Measurements from ENCODE around the gene MTUS2.

MTUS2 gene

DNA sequence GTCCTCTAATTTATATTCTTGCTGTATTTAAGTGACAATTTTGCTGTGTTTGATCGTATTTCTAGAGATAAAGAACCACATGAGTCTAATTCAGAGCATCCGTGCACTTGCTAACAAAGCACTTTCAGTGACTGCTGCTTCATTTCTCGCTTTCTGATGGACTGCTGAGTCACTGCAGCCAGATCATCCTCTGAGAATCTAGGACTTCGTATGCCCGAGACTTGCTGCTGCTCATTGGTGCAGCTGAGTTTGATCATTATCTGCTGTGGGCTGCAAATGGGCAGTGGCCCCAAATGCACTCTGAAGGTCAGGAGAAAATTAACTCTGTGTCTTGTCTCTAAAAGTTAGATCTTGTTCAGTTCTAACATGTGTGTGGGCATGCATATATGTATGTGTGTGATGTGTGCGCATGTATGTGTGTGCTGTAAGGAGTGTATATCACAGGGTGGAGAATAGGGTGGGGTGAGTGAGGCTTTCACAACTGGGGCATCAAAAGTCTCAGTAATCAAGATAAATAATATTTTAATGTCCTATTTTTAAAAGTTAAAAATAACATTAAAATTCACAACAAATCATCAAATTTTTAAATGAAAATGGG, 342.6 kb downstream of the MTUS2 start:
- no peaks in the 10 kb centered on the region for H3K4me1 Mint-ChIP-seq
- no peaks in the 10 kb centered on the region for H3K36me3 Mint-ChIP-seq (ENCODE audit: low read depth)
- DNase-seq: no peak
- no peak overlapping the region for H3K27ac Mint-ChIP-seq
- TF ChIP-seq, protein P1, sequence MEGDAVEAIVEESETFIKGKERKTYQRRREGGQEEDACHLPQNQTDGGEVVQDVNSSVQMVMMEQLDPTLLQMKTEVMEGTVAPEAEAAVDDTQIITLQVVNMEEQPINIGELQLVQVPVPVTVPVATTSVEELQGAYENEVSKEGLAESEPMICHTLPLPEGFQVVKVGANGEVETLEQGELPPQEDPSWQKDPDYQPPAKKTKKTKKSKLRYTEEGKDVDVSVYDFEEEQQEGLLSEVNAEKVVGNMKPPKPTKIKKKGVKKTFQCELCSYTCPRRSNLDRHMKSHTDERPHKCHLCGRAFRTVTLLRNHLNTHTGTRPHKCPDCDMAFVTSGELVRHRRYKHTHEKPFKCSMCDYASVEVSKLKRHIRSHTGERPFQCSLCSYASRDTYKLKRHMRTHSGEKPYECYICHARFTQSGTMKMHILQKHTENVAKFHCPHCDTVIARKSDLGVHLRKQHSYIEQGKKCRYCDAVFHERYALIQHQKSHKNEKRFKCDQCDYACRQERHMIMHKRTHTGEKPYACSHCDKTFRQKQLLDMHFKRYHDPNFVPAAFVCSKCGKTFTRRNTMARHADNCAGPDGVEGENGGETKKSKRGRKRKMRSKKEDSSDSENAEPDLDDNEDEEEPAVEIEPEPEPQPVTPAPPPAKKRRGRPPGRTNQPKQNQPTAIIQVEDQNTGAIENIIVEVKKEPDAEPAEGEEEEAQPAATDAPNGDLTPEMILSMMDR (IDR thresholded peaks at IDR 0.05): no peak
- no peaks in the 10 kb centered on the region for H3K27me3 Mint-ChIP-seq (ENCODE audit: low read depth, poor library complexity)
- peaks cover 16% of the 10 kb centered on the region for H3K9me3 Mint-ChIP-seq
- H3K4me3 Mint-ChIP-seq: no peak overlapping the region

DNA sequence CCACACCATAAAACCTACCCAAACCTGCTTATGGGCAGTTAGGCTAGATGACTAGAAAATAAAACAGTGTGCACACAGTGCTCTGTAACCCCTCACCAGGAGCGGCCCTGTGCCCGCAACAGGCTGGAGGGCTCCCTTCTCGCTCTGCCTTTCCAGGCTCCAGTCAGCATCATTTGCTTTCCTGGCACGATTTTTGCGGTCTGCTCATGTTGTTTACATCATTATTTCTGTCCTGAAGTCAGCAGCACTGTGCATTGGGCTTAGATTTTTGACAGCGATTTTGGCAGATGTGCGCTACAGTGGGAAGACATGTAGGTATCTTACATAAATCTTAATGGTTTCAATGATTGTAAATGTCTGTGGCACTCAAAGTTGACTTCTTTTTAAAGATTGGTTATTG, 344.0 kb downstream of the MTUS2 start:
- no peak for DNase-seq
- Mint-ChIP-seq H3K36me3 (ENCODE audit: low read depth) (no peaks in the 10 kb centered on the region), H3K4me1 (no peaks in the 10 kb centered on the region), H3K27ac (no peak overlapping the region), H3K9me3 (peaks cover 12% of the 10 kb centered on the region), H3K4me3 (no peak overlapping the region), H3K27me3 (ENCODE audit: low read depth, poor library complexity) (no peaks in the 10 kb centered on the region)
- TF ChIP-seq, protein P1 (IDR thresholded peaks at IDR 0.05): no peak

DNA sequence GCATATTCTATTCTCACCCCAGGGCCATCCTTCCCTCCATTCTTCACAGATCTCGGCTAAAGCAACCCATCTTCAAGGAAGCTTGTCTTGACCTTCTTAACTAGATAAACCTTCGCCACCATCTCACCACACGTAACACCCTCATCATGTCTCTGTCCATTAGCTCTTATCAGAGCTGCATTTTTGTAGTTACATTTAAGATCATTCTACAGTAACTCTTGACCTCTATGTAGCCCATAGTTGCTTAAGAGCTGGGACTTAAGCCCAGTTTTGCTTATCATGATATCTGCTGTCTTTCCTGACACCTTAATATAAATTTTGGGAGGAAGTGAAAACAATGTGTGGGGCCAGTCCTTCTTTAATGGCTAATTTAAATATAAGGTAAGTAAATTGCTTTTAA, 345.1 kb downstream of the MTUS2 start:
- no peak overlapping the region for H3K27ac Mint-ChIP-seq
- TF ChIP-seq, protein P1 (IDR thresholded peaks at IDR 0.05): no peak
- no peaks in the 10 kb centered on the region for H3K36me3 Mint-ChIP-seq (ENCODE audit: low read depth)
- H3K27me3 Mint-ChIP-seq (ENCODE audit: low read depth, poor library complexity): no peaks in the 10 kb centered on the region
- peaks cover 12% of the 10 kb centered on the region for H3K9me3 Mint-ChIP-seq
- no peaks in the 10 kb centered on the region for H3K4me1 Mint-ChIP-seq
- H3K4me3 Mint-ChIP-seq: no peak overlapping the region
- no peak for DNase-seq

DNA sequence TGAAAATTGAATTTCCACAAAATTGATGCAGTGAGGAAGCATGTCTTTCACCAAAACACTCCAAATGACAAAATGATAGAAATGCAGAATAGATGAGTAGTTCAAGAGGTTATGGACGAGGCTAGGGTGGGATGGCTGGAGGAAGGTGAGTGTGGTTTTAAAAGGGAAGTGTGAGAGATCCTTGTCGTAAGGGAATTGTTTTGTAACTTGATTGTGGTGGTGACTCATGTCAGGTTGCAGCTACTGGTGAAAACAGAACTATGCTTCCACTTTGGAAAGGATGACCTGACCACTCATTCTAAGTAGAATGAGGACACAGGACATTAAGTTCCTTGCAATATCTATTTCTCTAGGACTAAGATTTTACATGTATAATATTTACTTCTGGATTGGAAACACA, 345.7 kb downstream of the MTUS2 start:
- Mint-ChIP-seq H3K27me3 (ENCODE audit: low read depth, poor library complexity) (no peaks in the 10 kb centered on the region), H3K4me1 (no peaks in the 10 kb centered on the region), H3K27ac (no peak overlapping the region), H3K4me3 (no peak overlapping the region), H3K9me3 (peaks cover 11% of the 10 kb centered on the region), H3K36me3 (ENCODE audit: low read depth) (no peaks in the 10 kb centered on the region)
- no peak for DNase-seq
- TF ChIP-seq, protein P1 (IDR thresholded peaks at IDR 0.05): no peak

DNA sequence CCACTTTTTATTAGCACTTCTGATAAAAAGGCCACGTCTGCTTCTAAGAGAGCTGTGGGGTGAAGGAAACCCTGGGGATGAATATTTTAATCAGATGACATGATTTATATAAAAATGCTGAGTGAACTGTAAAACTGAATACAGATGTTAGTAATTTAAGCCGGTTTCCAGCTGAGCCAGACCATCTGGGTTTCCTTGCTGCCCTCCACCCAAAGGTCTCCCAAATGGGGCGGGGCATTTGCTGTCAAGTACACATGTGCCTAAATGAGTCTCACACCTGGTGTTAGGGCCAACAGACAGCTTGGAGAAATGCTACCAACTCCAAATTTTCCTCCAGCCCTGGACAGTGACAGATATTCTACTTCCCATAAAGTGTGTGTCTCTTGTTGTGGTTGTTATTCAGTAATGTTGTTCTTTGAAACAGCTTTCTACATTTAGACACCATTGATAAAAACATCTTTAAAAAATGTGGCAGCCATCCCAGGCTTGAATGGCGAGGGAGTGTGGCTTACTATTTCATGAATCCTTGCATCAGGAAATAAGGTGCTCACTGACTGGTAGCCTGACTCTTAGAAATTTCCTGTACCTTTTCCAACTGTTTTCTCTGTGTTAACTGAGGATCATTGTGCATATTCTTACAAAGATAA, 350.4 kb downstream of the MTUS2 start:
- H3K27me3 Mint-ChIP-seq (ENCODE audit: low read depth, poor library complexity): no peaks in the 10 kb centered on the region
- no peaks in the 10 kb centered on the region for H3K4me1 Mint-ChIP-seq
- no peak overlapping the region for H3K27ac Mint-ChIP-seq
- peaks cover 19% of the 10 kb centered on the region for H3K9me3 Mint-ChIP-seq
- no peak for DNase-seq
- TF ChIP-seq, protein P1 (IDR thresholded peaks at IDR 0.05): no peak
- no peaks in the 10 kb centered on the region for H3K36me3 Mint-ChIP-seq (ENCODE audit: low read depth)
- H3K4me3 Mint-ChIP-seq: no peak overlapping the region

DNA sequence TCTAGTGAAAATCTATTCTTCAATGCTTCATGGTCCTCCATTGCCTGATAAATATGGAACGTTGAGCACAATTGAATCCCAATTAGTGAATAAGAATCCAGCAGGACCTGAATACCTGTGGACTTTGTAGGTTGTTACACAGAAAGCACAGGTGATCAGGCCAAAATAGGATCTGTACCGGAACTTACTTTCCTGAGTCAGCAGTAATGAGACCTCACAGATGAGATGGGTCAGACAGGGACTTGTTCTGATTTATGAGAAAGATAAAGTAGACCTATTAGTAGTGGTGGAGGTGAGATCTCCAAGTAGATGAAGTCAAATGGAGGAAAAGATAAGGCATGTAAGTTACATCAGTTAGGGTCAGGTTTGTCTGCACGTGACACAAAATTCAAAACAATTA, 351.1 kb downstream of the MTUS2 start:
- H3K36me3 Mint-ChIP-seq (ENCODE audit: low read depth): no peaks in the 10 kb centered on the region
- TF ChIP-seq, protein P1 (IDR thresholded peaks at IDR 0.05): no peak
- no peaks in the 10 kb centered on the region for H3K4me1 Mint-ChIP-seq
- peaks cover 20% of the 10 kb centered on the region for H3K9me3 Mint-ChIP-seq
- no peaks in the 10 kb centered on the region for H3K27me3 Mint-ChIP-seq (ENCODE audit: low read depth, poor library complexity)
- no peak for DNase-seq
- H3K27ac Mint-ChIP-seq: no peak overlapping the region
- H3K4me3 Mint-ChIP-seq: no peak overlapping the region
